Neural cell (in vitro differentiated cells): Measurements from ENCODE around the gene PPP3CA. TPM values are rescaled to one million over a fixed set of nuclear protein-coding genes. Genes with fewer than 3 reads are reported as not detected.

Experiments used
- H2AFZ ChIP-seq: fragments of 200-600, 300-800 bp; sonication (generic), shearing (Covaris generic); 2 replicates; pipeline ENCODE4 v1.6.0; 2014; ENCODE audit warnings: low read depth, mild to moderate bottlenecking, antibody characterized with exemption, low read length, moderate library complexity
- H3F3A ChIP-seq: fragments of 200-600 bp; shearing (Covaris generic); 2 replicates; pipeline ENCODE4 v1.6.1; 2016; ENCODE audit warnings: mild to moderate bottlenecking, moderate library complexity, mixed read lengths, antibody characterized with exemption, low read length; ENCODE audit not compliant: insufficient read depth, poor library complexity, severe bottlenecking
- H3K27ac ChIP-seq: fragments of 200-600, 300-800 bp; sonication (generic), shearing (Covaris generic); 2 replicates; pipeline ENCODE4 v1.5.1; 2014; ENCODE audit warnings: mild to moderate bottlenecking, low read length, moderate library complexity
- H3K27me3 ChIP-seq: fragments of 300-800, 200-600 bp; sonication (generic), shearing (Covaris generic); 2 replicates; pipeline ENCODE4 v1.6.0; 2014; ENCODE audit warnings: mild to moderate bottlenecking, low read depth, low read length, moderate library complexity; ENCODE audit not compliant: insufficient read depth
- H3K36me3 ChIP-seq: fragments of 300-800, 200-600 bp; sonication (generic), shearing (Covaris generic); 2 replicates; pipeline ENCODE4 v1.5.1; 2014; ENCODE audit warnings: mild to moderate bottlenecking, antibody characterized with exemption, low read length, moderate library complexity; ENCODE audit not compliant: insufficient read depth
- H3K4me2 ChIP-seq: fragments of 300-800, 200-600 bp; sonication (generic), shearing (Covaris generic); 2 replicates; pipeline ENCODE4 v1.6.0; 2014; ENCODE audit warnings: mild to moderate bottlenecking, low read length
- H3K4me3 ChIP-seq: fragments of 300-800, 200-600 bp; sonication (generic), shearing (Covaris generic); 2 replicates; pipeline ENCODE4 v1.5.1; 2014; ENCODE audit warnings: mild to moderate bottlenecking, low read length, moderate library complexity
- H3K79me2 ChIP-seq: fragments of 200-600 bp; shearing (Covaris generic); replicated peaks from 2 replicates; pipeline ENCODE4 v1.6.0; 2014; ENCODE audit warnings: mild to moderate bottlenecking, low read length, moderate library complexity; ENCODE audit not compliant: insufficient read depth
- H3K9ac ChIP-seq: fragments of 300-800, 200-600 bp; sonication (generic), shearing (Covaris generic); 2 replicates; pipeline ENCODE4 v1.6.1; 2016; ENCODE audit warnings: mild to moderate bottlenecking, low read length, mixed read lengths
- H3K9me2 ChIP-seq: fragments of 200-600 bp; shearing (Covaris generic); 2 replicates; pipeline ENCODE4 v1.6.1; 2016; ENCODE audit warnings: mild to moderate bottlenecking, low read length, mixed read lengths; ENCODE audit not compliant: insufficient read depth
- H3K9me3 ChIP-seq: fragments of 200-600, 300-800 bp; sonication (generic), shearing (Covaris generic); 2 replicates; pipeline ENCODE4 v1.6.1; 2016; ENCODE audit warnings: mild to moderate bottlenecking, mixed run types, low read length, moderate library complexity, mixed read lengths
- H4K20me1 ChIP-seq: fragments of 200-600 bp; shearing (Covaris generic); 2 replicates; pipeline ENCODE4 v1.6.1; 2016; ENCODE audit warnings: mild to moderate bottlenecking, mixed run types; ENCODE audit not compliant: insufficient read depth
- EP300 ChIP-seq: fragments of 450-650 bp; conservative IDR thresholded peaks from 2 replicates; pipeline ENCODE4 v1.6.1; 2014; ENCODE audit warnings: antibody characterized with exemption, mild to moderate bottlenecking, moderate library complexity; ENCODE audit not compliant: poor library complexity, severe bottlenecking
- EZH2 ChIP-seq: fragments of 200-600, 300-800 bp; shearing (Covaris generic), sonication (generic); IDR thresholded peaks from 2 replicates; pipeline ENCODE4 v1.6.1; 2014; ENCODE audit warnings: antibody characterized with exemption, low read length, borderline replicate concordance, mild to moderate bottlenecking; ENCODE audit not compliant: insufficient read depth, poor library complexity, severe bottlenecking
- MXI1 ChIP-seq: fragments of 450-650 bp; conservative IDR thresholded peaks from 2 replicates; pipeline ENCODE4 v1.6.1; 2014; ENCODE audit warnings: antibody characterized with exemption, mild to moderate bottlenecking; ENCODE audit not compliant: poor library complexity, severe bottlenecking
- POLR2AphosphoS5 ChIP-seq: IDR thresholded peaks from 2 replicates; pipeline ENCODE4 v1.6.1; 2012
- RAD21 ChIP-seq: fragments of 450-650 bp; conservative IDR thresholded peaks from 2 replicates; pipeline ENCODE4 v1.6.1; 2014; ENCODE audit warnings: antibody characterized with exemption, mild to moderate bottlenecking, moderate library complexity
- SMC3 ChIP-seq: fragments of 450-650 bp; conservative IDR thresholded peaks from 2 replicates; pipeline ENCODE4 v1.6.1; 2014; ENCODE audit warnings: antibody characterized with exemption, mild to moderate bottlenecking, moderate library complexity; ENCODE audit not compliant: poor library complexity
- TAF1 ChIP-seq: IDR thresholded peaks from 2 replicates; pipeline ENCODE4 v1.6.1; 2012; ENCODE audit warnings: low read depth
- polyA plus RNA-seq: library from polyadenylated mRNA; depleted of rRNA; stranded (reverse); fragments of >200 nt; gene quantifications from 2 replicates; pipeline ENCODE4 v1.2.3, GENCODE V29; 2014
- TF ChIP-seq, protein P1 (sequence below): IDR thresholded peaks from 2 replicates; pipeline ENCODE4 v1.6.1; 2012; ENCODE audit warnings: borderline replicate concordance
- TF ChIP-seq, protein P2 (sequence below): fragments of 450-650 bp; IDR thresholded peaks from 2 replicates; pipeline ENCODE4 v1.5.1; 2014; ENCODE audit warnings: antibody characterized with exemption, mild to moderate bottlenecking, moderate library complexity; ENCODE audit not compliant: poor library complexity, severe bottlenecking

PPP3CA gene
- polyA plus RNA-seq, 1 donor from 2014 or later, result 78.2 TPM

DNA sequence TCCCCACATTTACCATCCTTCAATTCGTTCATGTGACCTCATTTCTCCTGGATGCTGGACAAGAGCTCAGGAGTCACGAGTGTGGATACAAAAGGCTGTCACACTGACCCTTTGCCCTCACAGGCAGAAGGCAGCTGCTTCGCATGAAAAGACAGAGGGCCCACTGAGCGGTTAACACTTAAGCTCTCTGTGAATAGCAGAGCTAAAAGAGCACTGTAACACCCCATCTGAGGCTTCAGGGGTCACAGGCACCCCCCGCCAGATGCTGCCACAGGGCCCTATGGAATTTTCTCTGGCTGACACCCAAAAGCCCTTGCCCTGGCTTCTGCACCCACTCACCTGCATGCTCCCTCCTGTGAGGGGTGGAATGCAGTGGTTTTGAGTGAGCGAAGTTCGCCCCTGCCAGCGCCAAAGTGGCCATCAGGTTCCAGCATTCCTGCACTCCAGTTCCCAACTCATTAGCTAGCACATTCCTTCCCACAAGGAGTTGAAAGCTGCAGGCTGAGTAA, 360.9 kb downstream of the PPP3CA start:
- no peaks in the 10 kb centered on the region for H3K9me2 ChIP-seq
- no peak overlapping the region for H2AFZ ChIP-seq
- no peaks in the 10 kb centered on the region for H3K79me2 ChIP-seq
- H3K4me3 ChIP-seq, result no peak overlapping the region
- no peaks in the 10 kb centered on the region for H3F3A ChIP-seq
- no peaks in the 10 kb centered on the region for H3K9me3 ChIP-seq
- H3K9ac ChIP-seq, result no peak overlapping the region
- TF ChIP-seq RAD21, result no peak
- TF ChIP-seq, protein P1, sequence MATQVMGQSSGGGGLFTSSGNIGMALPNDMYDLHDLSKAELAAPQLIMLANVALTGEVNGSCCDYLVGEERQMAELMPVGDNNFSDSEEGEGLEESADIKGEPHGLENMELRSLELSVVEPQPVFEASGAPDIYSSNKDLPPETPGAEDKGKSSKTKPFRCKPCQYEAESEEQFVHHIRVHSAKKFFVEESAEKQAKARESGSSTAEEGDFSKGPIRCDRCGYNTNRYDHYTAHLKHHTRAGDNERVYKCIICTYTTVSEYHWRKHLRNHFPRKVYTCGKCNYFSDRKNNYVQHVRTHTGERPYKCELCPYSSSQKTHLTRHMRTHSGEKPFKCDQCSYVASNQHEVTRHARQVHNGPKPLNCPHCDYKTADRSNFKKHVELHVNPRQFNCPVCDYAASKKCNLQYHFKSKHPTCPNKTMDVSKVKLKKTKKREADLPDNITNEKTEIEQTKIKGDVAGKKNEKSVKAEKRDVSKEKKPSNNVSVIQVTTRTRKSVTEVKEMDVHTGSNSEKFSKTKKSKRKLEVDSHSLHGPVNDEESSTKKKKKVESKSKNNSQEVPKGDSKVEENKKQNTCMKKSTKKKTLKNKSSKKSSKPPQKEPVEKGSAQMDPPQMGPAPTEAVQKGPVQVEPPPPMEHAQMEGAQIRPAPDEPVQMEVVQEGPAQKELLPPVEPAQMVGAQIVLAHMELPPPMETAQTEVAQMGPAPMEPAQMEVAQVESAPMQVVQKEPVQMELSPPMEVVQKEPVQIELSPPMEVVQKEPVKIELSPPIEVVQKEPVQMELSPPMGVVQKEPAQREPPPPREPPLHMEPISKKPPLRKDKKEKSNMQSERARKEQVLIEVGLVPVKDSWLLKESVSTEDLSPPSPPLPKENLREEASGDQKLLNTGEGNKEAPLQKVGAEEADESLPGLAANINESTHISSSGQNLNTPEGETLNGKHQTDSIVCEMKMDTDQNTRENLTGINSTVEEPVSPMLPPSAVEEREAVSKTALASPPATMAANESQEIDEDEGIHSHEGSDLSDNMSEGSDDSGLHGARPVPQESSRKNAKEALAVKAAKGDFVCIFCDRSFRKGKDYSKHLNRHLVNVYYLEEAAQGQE, result no peak
- no peak for TF ChIP-seq SMC3
- TF ChIP-seq TAF1, result no peak
- TF ChIP-seq POLR2AphosphoS5, result no peak
- no peak for TF ChIP-seq EP300
- TF ChIP-seq, protein P2, sequence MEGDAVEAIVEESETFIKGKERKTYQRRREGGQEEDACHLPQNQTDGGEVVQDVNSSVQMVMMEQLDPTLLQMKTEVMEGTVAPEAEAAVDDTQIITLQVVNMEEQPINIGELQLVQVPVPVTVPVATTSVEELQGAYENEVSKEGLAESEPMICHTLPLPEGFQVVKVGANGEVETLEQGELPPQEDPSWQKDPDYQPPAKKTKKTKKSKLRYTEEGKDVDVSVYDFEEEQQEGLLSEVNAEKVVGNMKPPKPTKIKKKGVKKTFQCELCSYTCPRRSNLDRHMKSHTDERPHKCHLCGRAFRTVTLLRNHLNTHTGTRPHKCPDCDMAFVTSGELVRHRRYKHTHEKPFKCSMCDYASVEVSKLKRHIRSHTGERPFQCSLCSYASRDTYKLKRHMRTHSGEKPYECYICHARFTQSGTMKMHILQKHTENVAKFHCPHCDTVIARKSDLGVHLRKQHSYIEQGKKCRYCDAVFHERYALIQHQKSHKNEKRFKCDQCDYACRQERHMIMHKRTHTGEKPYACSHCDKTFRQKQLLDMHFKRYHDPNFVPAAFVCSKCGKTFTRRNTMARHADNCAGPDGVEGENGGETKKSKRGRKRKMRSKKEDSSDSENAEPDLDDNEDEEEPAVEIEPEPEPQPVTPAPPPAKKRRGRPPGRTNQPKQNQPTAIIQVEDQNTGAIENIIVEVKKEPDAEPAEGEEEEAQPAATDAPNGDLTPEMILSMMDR, result no peak
- no peak for TF ChIP-seq EZH2
- TF ChIP-seq MXI1, result no peak
- H3K36me3 ChIP-seq, result no peaks in the 10 kb centered on the region
- no peak overlapping the region for H3K27ac ChIP-seq
- H3K4me2 ChIP-seq, result no peak overlapping the region
- H4K20me1 ChIP-seq, result no peaks in the 10 kb centered on the region
- no peaks in the 10 kb centered on the region for H3K27me3 ChIP-seq

DNA sequence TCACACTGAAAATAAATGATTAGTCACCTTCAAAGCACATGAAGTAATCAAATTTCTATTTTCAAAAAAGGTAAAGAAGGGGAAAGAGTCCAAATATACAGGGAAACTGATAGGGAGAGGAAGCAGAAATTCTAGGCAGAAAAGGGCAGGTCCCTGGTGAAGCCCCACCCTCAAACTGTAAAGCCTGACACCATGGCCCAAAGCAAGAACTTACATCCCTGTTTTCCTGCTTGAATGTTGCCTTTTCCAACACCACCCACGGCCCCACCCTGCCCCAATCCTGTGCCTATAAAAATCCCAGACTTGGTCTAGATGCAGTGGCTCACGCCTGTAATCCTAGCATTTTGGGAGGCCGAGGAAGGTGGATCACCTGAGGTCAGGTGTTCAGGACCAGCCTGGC, 361.8 kb downstream of the PPP3CA start:
- H3K27me3 ChIP-seq, result no peaks in the 10 kb centered on the region
- no peak for TF ChIP-seq MXI1
- TF ChIP-seq SMC3, result no peak
- TF ChIP-seq, protein P2, result no peak
- no peak for TF ChIP-seq RAD21
- TF ChIP-seq, protein P1, result no peak
- no peak for TF ChIP-seq POLR2AphosphoS5
- TF ChIP-seq EZH2, result no peak
- no peak for TF ChIP-seq TAF1
- TF ChIP-seq EP300, result no peak
- H3K9me3 ChIP-seq, result no peaks in the 10 kb centered on the region
- H2AFZ ChIP-seq, result no peak overlapping the region
- no peak overlapping the region for H3K9ac ChIP-seq
- H3K4me3 ChIP-seq, result no peak overlapping the region
- H3K4me2 ChIP-seq, result no peak overlapping the region
- H3F3A ChIP-seq, result no peaks in the 10 kb centered on the region
- no peaks in the 10 kb centered on the region for H3K9me2 ChIP-seq
- H3K36me3 ChIP-seq, result no peaks in the 10 kb centered on the region
- H3K27ac ChIP-seq, result no peak overlapping the region
- H3K79me2 ChIP-seq, result no peaks in the 10 kb centered on the region
- H4K20me1 ChIP-seq, result no peaks in the 10 kb centered on the region
